GM12878 (cell line): ENCODE measurements around the gene TRIM8. TPM values are rescaled to one million over a fixed set of nuclear protein-coding genes. Genes with fewer than 3 reads are reported as not detected.

ENCODE experiments used
- ATAC-seq: fragments of 200-7000 bp; cut with Tn5 transposase; 3 replicates; pipeline ENCODE4 v1.9.1; 2020; ENCODE audit warnings: mild to moderate bottlenecking, moderate library complexity
- BruUV-seq: library from RNA; stranded (reverse); fragments of 400-500 nt; replicated peaks from 2 replicates; lab custom pipeline; 2021; lab: Mats Ljungman, UMichigan
- CTCF ChIA-PET: fragments of 300-600 bp; sonication (Branson Sonifier 250); formaldehyde crosslinking; extraction: SDS; loops from one replicate; lab custom pipeline; 2021; ENCODE audit warnings: inconsistent platforms; lab: Yijun Ruan, JAX
- POLR2A ChIA-PET: fragments of 350-600 bp; formaldehyde crosslinking; extraction: SDS; loops from one replicate; lab custom pipeline; 2021; ENCODE audit warnings: inconsistent platforms; lab: Charles Lee
- RAD21 ChIA-PET: fragments of 300-600 bp; sonication (Branson Sonifier 250); formaldehyde crosslinking; loops from one replicate; lab custom pipeline; 2023; ENCODE audit warnings: antibody characterized with exemption; ENCODE audit not compliant: unreplicated experiment; lab: Charles Lee
- SMC1A ChIA-PET: fragments of 300-600 bp; sonication (Branson Sonifier 250); formaldehyde crosslinking; loops from one replicate; lab custom pipeline; 2023; ENCODE audit not compliant: unreplicated experiment, uncharacterized antibody; lab: Charles Lee
- DNase-seq: peaks from one replicate; pipeline ENCODE4 v3.0.0-alpha.2; 2011; ENCODE audit warnings: low read depth, low spot score
- FAIRE-seq: peaks from 3 replicates; lab custom pipeline; 2011; peaks lifted over from hg19 to GRCh38; lab: Jason Lieb, UNC
- H2AFZ ChIP-seq: 2 replicates; pipeline ENCODE4 v1.6.0; 2011; ENCODE audit warnings: low read depth, low read length, control low read depth; ENCODE audit not compliant: control insufficient read depth
- H3K27ac ChIP-seq: 2 replicates; pipeline ENCODE4 v1.5.1; 2011; ENCODE audit warnings: control low read depth; ENCODE audit not compliant: control insufficient read depth, insufficient read depth
- H3K27me3 ChIP-seq, 2 experiments: replicated peaks in 1 of 2; 2 replicates each; pipeline versions ENCODE4 v1.6.0 to v1.6.1; 2011; ENCODE audit warnings: low read length in 1 of 2; ENCODE audit not compliant: control insufficient read depth in 2 of 2, insufficient read depth in 2 of 2
- H3K36me3 ChIP-seq, 2 experiments: 2 replicates each; pipeline ENCODE4 v1.5.1; 2011; ENCODE audit warnings: low read length in 1 of 2; ENCODE audit not compliant: control insufficient read depth in 2 of 2, insufficient read depth in 2 of 2
- H3K4me1 ChIP-seq: 2 replicates; pipeline ENCODE4 v1.6.1; 2011; ENCODE audit warnings: mild to moderate bottlenecking, low read length, moderate library complexity, mixed read lengths; ENCODE audit not compliant: control insufficient read depth, insufficient read depth
- H3K4me2 ChIP-seq: 2 replicates; pipeline ENCODE4 v1.6.0; 2011; ENCODE audit warnings: control low read depth; ENCODE audit not compliant: control insufficient read depth, insufficient read depth
- H3K4me3 ChIP-seq: fragments of 200-600 bp; sonication (generic); 2 replicates; pipeline ENCODE4 v1.5.1; 2016
- H3K79me2 ChIP-seq: 2 replicates; pipeline ENCODE4 v1.6.0; 2011; ENCODE audit warnings: low read length; ENCODE audit not compliant: control insufficient read depth, insufficient read depth
- H3K9ac ChIP-seq: 2 replicates; pipeline ENCODE4 v1.8.0; 2011; ENCODE audit warnings: low read length, control low read depth, mixed read lengths; ENCODE audit not compliant: control insufficient read depth, insufficient read depth
- H3K9me3 ChIP-seq: replicated peaks from 3 replicates; pipeline ENCODE4 v1.5.1; 2011; ENCODE audit warnings: mild to moderate bottlenecking, low read length; ENCODE audit not compliant: control insufficient read depth, insufficient read depth
- H4K20me1 ChIP-seq: 2 replicates; pipeline ENCODE4 v1.6.0; 2011; ENCODE audit not compliant: control insufficient read depth, insufficient read depth
- CHD4 ChIP-seq: fragments of 200-600 bp; sonication (generic); IDR thresholded peaks from 2 replicates; pipeline ENCODE4 v1.6.1; 2016; ENCODE audit warnings: mild to moderate bottlenecking
- HCFC1 ChIP-seq: fragments of 150-350 bp; IDR thresholded peaks from 2 replicates; pipeline ENCODE4 v1.6.1; 2014; ENCODE audit warnings: low read length
- KLF5 ChIP-seq: fragments of 450-650 bp; IDR thresholded peaks from 2 replicates; pipeline ENCODE4 v1.6.1; 2014; ENCODE audit warnings: mild to moderate bottlenecking; ENCODE audit not compliant: partially characterized antibody
- NBN ChIP-seq: fragments of 450-650 bp; IDR thresholded peaks from 2 replicates; pipeline ENCODE4 v1.6.1; 2016
- NFXL1 ChIP-seq: fragments of 450-650 bp; IDR thresholded peaks from 2 replicates; pipeline ENCODE4 v1.6.1; 2017; ENCODE audit warnings: antibody characterized with exemption, mild to moderate bottlenecking, borderline replicate concordance
- NR2F1 ChIP-seq: fragments of 450-650 bp; conservative IDR thresholded peaks from 2 replicates; pipeline ENCODE4 v1.6.1; 2017; ENCODE audit warnings: mild to moderate bottlenecking
- SMAD5 ChIP-seq: IDR thresholded peaks from 2 replicates; pipeline ENCODE4 v1.6.1; 2016; ENCODE audit warnings: antibody characterized with exemption, low read depth
- YY1 ChIP-seq: IDR thresholded peaks from 2 replicates; pipeline ENCODE4 v1.6.1; 2011; ENCODE audit warnings: low read depth, mild to moderate bottlenecking, low read length
- ZNF274 ChIP-seq: IDR thresholded peaks from one replicate; pipeline ENCODE4 v1.8.0; 2011; ENCODE audit not compliant: insufficient read length, insufficient read depth
- ZNF622 ChIP-seq: fragments of 450-650 bp; IDR thresholded peaks from 2 replicates; pipeline ENCODE4 v1.6.1; 2017; ENCODE audit warnings: mild to moderate bottlenecking, inconsistent platforms
- ZZZ3 ChIP-seq: IDR thresholded peaks from 2 replicates; pipeline ENCODE4 v1.6.1; 2011; ENCODE audit warnings: low read depth; ENCODE audit not compliant: control insufficient read depth, insufficient read length
- WGBS: methylation state at CpG from one replicate; pipeline ENCODE4 v1.1.6; 2016; ENCODE audit warnings: low lambda C conversion rate; ENCODE audit not compliant: insufficient replicate concordance, insufficient coverage; ENCODE audit errors: missing lambda C conversion rate; 5-methylcytosine and 5-hydroxymethylcytosine counted together
- in situ Hi-C: fragments of 300-500 bp; cut with MboI; formaldehyde crosslinking; loops from 9 replicates; pipeline ENCODE4 v1.14.3; 2018; ENCODE audit warnings: mixed read lengths
- intact Hi-C: fragments of 100-400 bp; cut with micrococcal nuclease; formaldehyde crosslinking; loops from one replicate; pipeline ENCODE4 v1.14.2; 2022; ENCODE audit not compliant: unreplicated experiment
- polyA plus RNA-seq, 11 experiments: library from polyadenylated mRNA; depleted of rRNA in 4 of 11; unstranded in 6 of 11; stranded (reverse) in 5 of 11; fragments of >200 nt; fragmentation: Nextera tagmentation in 4 of 11; fragmentation: Illumina TruSeq in 1 of 11; extraction: Ambion mirVana in 4 of 11; extraction: Trizol in 1 of 11; gene quantifications; 1 replicate in 1 of 11; 2 replicates in 10 of 11; pipeline versions ENCODE4 v1.2.1 to v1.2.3, GENCODE V29; 2011 to 2016; ENCODE audit warnings: inconsistent platforms in 2 of 11, missing spikeins in 2 of 11, low read depth in 1 of 11
- total RNA-seq, 4 experiments: library from RNA; depleted of rRNA in 3 of 4; stranded (reverse); fragments of >200 nt in 3 of 4; fragmentation: Illumina TruSeq in 1 of 4; extraction: Trizol in 1 of 4; gene quantifications; 2 replicates each; pipeline versions ENCODE4 v1.2.1 to v1.2.3, GENCODE V29; 2013 to 2021
- TF ChIP-seq, protein P1 (sequence below): IDR thresholded peaks from 2 replicates; pipeline ENCODE4 v1.6.1; 2012; ENCODE audit warnings: low read depth, low read length, improper control_type of control experiment
- TF ChIP-seq, protein P2 (sequence below): fragments of 450-650 bp; IDR thresholded peaks from 2 replicates; pipeline ENCODE4 v1.6.1; 2017; ENCODE audit warnings: antibody characterized with exemption, mild to moderate bottlenecking, moderate library complexity
- TF ChIP-seq, protein P3 (sequence below): fragments of 450-650 bp; IDR thresholded peaks from 2 replicates; pipeline ENCODE4 v1.6.1; 2017; ENCODE audit warnings: borderline replicate concordance
- TF ChIP-seq, protein P4 (sequence below): IDR thresholded peaks from 2 replicates; pipeline ENCODE4 v1.6.1; 2011; ENCODE audit warnings: low read depth, mild to moderate bottlenecking, low read length, moderate library complexity, borderline replicate concordance; ENCODE audit errors: extremely low read depth
- TF ChIP-seq, protein P5 (sequence below): fragments of 450-650 bp; formaldehyde crosslinking; IDR thresholded peaks from 2 replicates; pipeline ENCODE4 v1.4.0; 2020; ENCODE audit warnings: mild to moderate bottlenecking, moderate library complexity

TRIM8 gene
- total and polyA plus RNA-seq, 10 of the 15 experiments (the other 5 are each of a cell fraction or from before 2014, with no cell fraction given): 7.9 to 53.2 (median 24.6) TPM

DNA sequence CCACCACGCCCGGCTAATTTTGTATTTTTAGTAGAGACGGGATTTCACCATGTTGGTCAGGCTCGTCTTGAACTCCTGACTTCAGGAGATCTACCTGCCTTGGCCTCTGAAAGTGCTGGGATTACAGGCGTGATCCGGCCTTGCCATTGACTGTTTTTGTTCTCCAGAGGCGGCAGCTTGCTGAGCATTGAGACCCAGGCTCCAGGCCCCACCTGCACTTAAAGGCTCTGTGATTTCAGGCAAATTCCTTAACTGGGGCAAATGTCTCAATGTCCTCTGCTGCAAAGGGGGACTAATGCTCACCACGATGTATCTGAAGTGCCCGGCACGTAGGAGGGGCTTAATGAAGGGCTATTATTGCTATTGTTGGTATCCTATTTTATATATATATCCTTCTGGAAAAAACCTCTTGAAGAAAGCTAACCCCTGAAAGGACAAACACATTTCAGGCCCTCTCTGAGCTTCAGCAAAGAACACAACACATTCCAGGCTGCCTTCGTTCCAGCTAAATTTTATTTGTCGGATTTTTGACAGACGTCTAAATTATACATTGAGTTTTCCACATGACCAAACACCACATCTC is 29.0 kb downstream of the TRIM8 start:
- CTCF ChIA-PET: interaction anchor here (0.7 to 8.7 kb wide), 8 partner anchors 11 to 604 kb away, joined by 3 to 128 read pairs (median 30); partner anchors contain the start of genes ARL3, SFXN2 and TRIM8
- no peak for FAIRE-seq
- no peak for TF ChIP-seq KLF5
- TF ChIP-seq NFXL1: no peak
- TF ChIP-seq, protein P1, sequence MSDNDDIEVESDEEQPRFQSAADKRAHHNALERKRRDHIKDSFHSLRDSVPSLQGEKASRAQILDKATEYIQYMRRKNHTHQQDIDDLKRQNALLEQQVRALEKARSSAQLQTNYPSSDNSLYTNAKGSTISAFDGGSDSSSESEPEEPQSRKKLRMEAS: no peak
- no peak for TF ChIP-seq ZZZ3
- TF ChIP-seq NBN: no peak
- no peak for TF ChIP-seq ZNF274
- TF ChIP-seq, protein P2, sequence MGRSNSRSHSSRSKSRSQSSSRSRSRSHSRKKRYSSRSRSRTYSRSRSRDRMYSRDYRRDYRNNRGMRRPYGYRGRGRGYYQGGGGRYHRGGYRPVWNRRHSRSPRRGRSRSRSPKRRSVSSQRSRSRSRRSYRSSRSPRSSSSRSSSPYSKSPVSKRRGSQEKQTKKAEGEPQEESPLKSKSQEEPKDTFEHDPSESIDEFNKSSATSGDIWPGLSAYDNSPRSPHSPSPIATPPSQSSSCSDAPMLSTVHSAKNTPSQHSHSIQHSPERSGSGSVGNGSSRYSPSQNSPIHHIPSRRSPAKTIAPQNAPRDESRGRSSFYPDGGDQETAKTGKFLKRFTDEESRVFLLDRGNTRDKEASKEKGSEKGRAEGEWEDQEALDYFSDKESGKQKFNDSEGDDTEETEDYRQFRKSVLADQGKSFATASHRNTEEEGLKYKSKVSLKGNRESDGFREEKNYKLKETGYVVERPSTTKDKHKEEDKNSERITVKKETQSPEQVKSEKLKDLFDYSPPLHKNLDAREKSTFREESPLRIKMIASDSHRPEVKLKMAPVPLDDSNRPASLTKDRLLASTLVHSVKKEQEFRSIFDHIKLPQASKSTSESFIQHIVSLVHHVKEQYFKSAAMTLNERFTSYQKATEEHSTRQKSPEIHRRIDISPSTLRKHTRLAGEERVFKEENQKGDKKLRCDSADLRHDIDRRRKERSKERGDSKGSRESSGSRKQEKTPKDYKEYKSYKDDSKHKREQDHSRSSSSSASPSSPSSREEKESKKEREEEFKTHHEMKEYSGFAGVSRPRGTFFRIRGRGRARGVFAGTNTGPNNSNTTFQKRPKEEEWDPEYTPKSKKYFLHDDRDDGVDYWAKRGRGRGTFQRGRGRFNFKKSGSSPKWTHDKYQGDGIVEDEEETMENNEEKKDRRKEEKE: no peak
- TF ChIP-seq, protein P3, sequence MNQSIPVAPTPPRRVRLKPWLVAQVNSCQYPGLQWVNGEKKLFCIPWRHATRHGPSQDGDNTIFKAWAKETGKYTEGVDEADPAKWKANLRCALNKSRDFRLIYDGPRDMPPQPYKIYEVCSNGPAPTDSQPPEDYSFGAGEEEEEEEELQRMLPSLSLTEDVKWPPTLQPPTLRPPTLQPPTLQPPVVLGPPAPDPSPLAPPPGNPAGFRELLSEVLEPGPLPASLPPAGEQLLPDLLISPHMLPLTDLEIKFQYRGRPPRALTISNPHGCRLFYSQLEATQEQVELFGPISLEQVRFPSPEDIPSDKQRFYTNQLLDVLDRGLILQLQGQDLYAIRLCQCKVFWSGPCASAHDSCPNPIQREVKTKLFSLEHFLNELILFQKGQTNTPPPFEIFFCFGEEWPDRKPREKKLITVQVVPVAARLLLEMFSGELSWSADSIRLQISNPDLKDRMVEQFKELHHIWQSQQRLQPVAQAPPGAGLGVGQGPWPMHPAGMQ: no peak
- TF ChIP-seq, protein P4, sequence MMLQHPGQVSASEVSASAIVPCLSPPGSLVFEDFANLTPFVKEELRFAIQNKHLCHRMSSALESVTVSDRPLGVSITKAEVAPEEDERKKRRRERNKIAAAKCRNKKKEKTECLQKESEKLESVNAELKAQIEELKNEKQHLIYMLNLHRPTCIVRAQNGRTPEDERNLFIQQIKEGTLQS: no peak
- TF ChIP-seq NR2F1: no peak
- no peak for TF ChIP-seq YY1
- no peak for TF ChIP-seq ZNF622
- no peak for TF ChIP-seq HCFC1
- TF ChIP-seq, protein P5, sequence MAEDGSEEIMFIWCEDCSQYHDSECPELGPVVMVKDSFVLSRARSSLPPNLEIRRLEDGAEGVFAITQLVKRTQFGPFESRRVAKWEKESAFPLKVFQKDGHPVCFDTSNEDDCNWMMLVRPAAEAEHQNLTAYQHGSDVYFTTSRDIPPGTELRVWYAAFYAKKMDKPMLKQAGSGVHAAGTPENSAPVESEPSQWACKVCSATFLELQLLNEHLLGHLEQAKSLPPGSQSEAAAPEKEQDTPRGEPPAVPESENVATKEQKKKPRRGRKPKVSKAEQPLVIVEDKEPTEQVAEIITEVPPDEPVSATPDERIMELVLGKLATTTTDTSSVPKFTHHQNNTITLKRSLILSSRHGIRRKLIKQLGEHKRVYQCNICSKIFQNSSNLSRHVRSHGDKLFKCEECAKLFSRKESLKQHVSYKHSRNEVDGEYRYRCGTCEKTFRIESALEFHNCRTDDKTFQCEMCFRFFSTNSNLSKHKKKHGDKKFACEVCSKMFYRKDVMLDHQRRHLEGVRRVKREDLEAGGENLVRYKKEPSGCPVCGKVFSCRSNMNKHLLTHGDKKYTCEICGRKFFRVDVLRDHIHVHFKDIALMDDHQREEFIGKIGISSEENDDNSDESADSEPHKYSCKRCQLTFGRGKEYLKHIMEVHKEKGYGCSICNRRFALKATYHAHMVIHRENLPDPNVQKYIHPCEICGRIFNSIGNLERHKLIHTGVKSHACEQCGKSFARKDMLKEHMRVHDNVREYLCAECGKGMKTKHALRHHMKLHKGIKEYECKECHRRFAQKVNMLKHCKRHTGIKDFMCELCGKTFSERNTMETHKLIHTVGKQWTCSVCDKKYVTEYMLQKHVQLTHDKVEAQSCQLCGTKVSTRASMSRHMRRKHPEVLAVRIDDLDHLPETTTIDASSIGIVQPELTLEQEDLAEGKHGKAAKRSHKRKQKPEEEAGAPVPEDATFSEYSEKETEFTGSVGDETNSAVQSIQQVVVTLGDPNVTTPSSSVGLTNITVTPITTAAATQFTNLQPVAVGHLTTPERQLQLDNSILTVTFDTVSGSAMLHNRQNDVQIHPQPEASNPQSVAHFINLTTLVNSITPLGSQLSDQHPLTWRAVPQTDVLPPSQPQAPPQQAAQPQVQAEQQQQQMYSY (CRISPR knock-in tag): no peak
- no peak for TF ChIP-seq CHD4
- no peak for TF ChIP-seq SMAD5

More for the DNA sequence above, 29.0 kb downstream of the TRIM8 start:
- no peak for ATAC-seq
- in situ Hi-C loops (no loop called here), intact Hi-C loops (no loop called here)
- Histone ChIP-seq H3K9me3 (no peaks in the 10 kb centered on the region), H3K27me3 (no peaks in the 10 kb centered on the region), H3K27ac (no peak overlapping the region), H3K4me2 (no peak overlapping the region; the same call in 1 of the 2 replicates), H3K36me3 (no peaks in the 10 kb centered on the region), H4K20me1 (no peaks in the 10 kb centered on the region), H3K4me3 (no peak overlapping the region), H3K79me2 (no peaks in the 10 kb centered on the region), H3K4me1 (peaks cover 26% of the 10 kb centered on the region), H2AFZ (no peak overlapping the region), H3K9ac (no peak overlapping the region)
- POLR2A ChIA-PET: interaction anchor here (0.9 to 7.3 kb wide), 9 partner anchors 9 to 65 kb away, joined by 5 to 151 read pairs (median 18); partner anchors contain the start of genes ARL3, SFXN2 and TRIM8
- BruUV-seq: no TSS peak
- DNase-seq: no peak
- SMC1A ChIA-PET: interaction anchor here (1.0 to 8.2 kb wide), 15 partner anchors 9 to 228 kb away, joined by 3 to 140 read pairs (median 5); partner anchors contain the start of genes ACTR1A, ARL3, SFXN2 and TRIM8
- RAD21 ChIA-PET: interaction anchor here (1.3 to 8.4 kb wide), 8 partner anchors 9 to 169 kb away, joined by 3 to 140 read pairs (median 30); partner anchors contain the start of genes ARL3, SFXN2, SUFU and TRIM8
- 90% methylated on average over 13 of the region's 13 CpGs for WGBS
